Stomach smooth muscle (tissue), 2 donors: ENCODE results near the gene MORN1.
A peak's percentile ranks its signal among the peaks of the same experiment; 100 is the strongest.

Experiments used
- H3K27ac ChIP-seq: one replicate; pipeline ENCODE4 v1.7.0; 2013; ENCODE audit warnings: mild to moderate bottlenecking, low read length, inconsistent platforms
- H3K27me3 ChIP-seq, 2 donors: one replicate each; pipeline ENCODE4 v1.7.0; 2013; ENCODE audit warnings: low read length in 2 of 2; ENCODE audit not compliant: insufficient read depth in 2 of 2, control insufficient read depth in 1 of 2
- H3K36me3 ChIP-seq, 2 donors: one replicate each; pipeline ENCODE4 v1.7.0; 2013; ENCODE audit warnings: low read length in 2 of 2; ENCODE audit not compliant: control insufficient read depth in 2 of 2, insufficient read depth in 2 of 2
- H3K4me1 ChIP-seq: one replicate; pipeline ENCODE4 v1.7.0; 2013; ENCODE audit warnings: low read length; ENCODE audit not compliant: control insufficient read depth, insufficient read depth
- H3K4me3 ChIP-seq, 2 donors: one replicate each; pipeline ENCODE4 v1.7.0; 2013; ENCODE audit warnings: low read length in 2 of 2
- H3K9ac ChIP-seq, 2 donors: one replicate each; pipeline ENCODE4 v1.7.0; 2013; ENCODE audit warnings: low read length in 2 of 2, mild to moderate bottlenecking in 1 of 2
- H3K9me3 ChIP-seq, 2 donors: one replicate each; pipeline ENCODE4 v1.7.0; 2013; ENCODE audit warnings: low read length in 2 of 2; ENCODE audit not compliant: control insufficient read depth in 2 of 2
- donor health status: healthy.
- donor health status: Pancreatic carcinoma.

Gene MORN1

GRCh38 chr1:2290171-2290578, 101.2 kb downstream of the MORN1 start:
- Histone ChIP-seq H3K4me1 (peaks cover 65% of the 10 kb centered on the region), H3K4me3 (peak overlapping the region; percentile 56 to 70), H3K36me3 (no peaks in the 10 kb centered on the region), H3K9ac (peak overlapping the region in 1 of 2 donors; percentile 39), H3K9me3 (no peaks in the 10 kb centered on the region), H3K27ac (peak overlapping the region; percentile 67), H3K27me3 (no peaks in the 10 kb centered on the region)

DNA sequence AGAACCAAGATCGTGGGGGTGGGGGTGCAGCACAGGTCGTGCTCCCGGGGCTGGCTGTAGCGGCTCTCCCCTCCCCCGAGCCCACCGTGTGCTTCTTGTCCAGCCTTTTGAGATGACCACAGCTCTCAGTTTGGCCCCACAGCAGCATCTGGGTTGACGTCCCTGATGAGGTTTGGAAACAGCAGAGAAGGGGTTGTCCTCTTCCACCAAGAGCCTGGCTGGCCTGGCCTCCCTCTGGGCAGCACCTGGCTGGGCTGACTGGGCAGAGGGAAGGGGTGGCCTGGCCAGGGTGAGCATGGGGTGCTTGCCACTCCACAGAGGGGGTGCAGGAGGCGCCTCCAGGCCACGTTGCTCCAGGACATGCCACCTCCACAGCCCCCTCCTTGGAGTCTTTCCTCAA, 101.7 kb downstream of the MORN1 start:
- H3K27me3 ChIP-seq: no peaks in the 10 kb centered on the region
- H3K4me1 ChIP-seq: peaks cover 64% of the 10 kb centered on the region
- no peaks in the 10 kb centered on the region for H3K9me3 ChIP-seq
- H3K9ac ChIP-seq: no peak overlapping the region
- no peak overlapping the region for H3K4me3 ChIP-seq
- H3K36me3 ChIP-seq: no peaks in the 10 kb centered on the region
- peak overlapping the region; percentile 67 for H3K27ac ChIP-seq

DNA sequence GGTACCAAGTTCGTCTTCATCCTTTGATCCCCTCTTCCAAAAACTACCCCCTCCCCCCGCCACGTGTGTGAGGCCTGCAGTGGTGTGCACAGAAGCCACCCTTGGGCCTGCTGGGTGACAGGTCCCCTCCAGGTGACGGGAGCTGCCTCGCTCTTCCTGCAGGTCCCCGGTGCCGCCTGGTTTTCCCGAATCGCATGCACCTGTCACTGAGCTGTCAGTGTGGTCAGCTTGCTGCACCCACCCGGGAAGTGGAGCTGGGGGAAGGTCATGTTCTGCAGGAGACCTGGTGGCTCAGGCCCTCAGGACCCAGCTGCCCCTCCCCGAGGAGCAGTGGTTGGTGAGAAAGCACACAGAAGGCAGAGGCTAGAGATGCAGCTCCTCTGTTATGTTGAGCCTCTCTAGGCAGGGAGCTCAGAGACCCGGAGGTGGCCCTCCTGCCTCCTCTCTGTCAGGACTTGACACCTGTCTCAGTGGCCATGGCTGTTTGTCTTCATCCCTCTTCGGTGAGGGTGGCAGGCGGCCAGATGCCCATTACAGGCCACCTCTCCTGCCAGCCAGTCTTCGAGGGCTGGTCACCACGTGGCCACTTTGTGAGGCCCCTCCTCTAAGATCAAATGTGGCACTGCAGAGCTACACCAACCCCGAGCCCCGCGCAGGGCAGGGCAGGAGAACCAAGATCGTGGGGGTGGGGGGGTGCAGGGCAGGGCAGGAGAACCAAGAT, 102.4 kb downstream of the MORN1 start:
- Histone ChIP-seq H3K9ac (no peak overlapping the region), H3K9me3 (no peaks in the 10 kb centered on the region), H3K4me3 (no peak overlapping the region), H3K27me3 (no peaks in the 10 kb centered on the region), H3K4me1 (peaks cover 62% of the 10 kb centered on the region), H3K36me3 (no peaks in the 10 kb centered on the region), H3K27ac (no peak overlapping the region)

DNA sequence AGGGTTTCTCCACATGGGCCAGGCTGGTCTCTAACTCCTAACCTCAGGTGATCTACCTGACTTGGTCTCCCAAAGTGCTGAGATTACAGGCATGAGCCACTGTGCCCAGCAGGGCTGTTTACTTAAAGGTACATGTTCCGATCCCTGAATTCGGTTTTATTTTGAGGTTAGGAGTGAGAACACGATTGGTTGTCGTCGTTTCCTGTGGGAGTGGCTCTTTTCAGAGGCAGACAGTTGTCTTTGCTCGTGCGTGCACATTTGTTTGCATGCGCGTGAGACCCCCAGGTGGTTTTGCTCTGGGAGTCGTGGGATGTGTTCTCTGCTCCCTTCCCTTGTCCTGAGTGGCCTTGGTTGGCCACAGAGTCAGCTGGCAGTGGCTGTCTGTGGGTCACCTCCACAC, 103.0 kb downstream of the MORN1 start:
- no peaks in the 10 kb centered on the region for H3K9me3 ChIP-seq
- H3K36me3 ChIP-seq: no peaks in the 10 kb centered on the region
- no peak overlapping the region for H3K4me3 ChIP-seq
- no peak overlapping the region for H3K9ac ChIP-seq
- no peaks in the 10 kb centered on the region for H3K27me3 ChIP-seq
- peaks cover 59% of the 10 kb centered on the region for H3K4me1 ChIP-seq
- no peak overlapping the region for H3K27ac ChIP-seq

- H3K4me1 ChIP-seq: peaks cover 60% of the 10 kb centered on the region
- H3K27ac ChIP-seq: no peak overlapping the region
Measured at GRCh38 chr1:2287649-2288048, 103.7 kb downstream of the MORN1 start.

DNA sequence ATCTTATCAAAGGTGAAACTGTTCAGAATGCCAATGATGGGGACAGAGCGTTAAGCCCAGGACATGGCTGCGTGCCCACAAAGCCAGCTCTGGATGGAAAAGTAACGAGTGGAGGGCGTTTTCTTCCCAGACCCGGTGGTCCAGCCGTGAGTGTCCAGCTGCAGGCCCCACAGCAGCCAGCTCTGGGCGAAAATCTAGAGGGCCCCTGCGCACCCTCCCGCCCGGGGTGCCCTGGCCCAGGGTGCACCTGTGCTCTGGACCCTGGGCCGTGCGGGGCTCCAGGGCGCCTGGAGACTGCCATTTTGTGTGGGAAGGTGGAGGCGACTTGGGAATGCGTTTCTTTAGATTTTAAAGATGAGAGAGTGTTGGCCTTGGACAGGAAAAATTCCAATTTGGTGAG, 104.4 kb downstream of the MORN1 start:
- Histone ChIP-seq H3K27me3 (no peaks in the 10 kb centered on the region), H3K4me1 (peaks cover 53% of the 10 kb centered on the region), H3K36me3 (no peaks in the 10 kb centered on the region), H3K9me3 (no peaks in the 10 kb centered on the region), H3K4me3 (no peak overlapping the region), H3K27ac (no peak overlapping the region), H3K9ac (no peak overlapping the region)

More at GRCh38 chr1:2287649-2288048, 103.7 kb downstream of the MORN1 start:
- Histone ChIP-seq H3K36me3 (no peaks in the 10 kb centered on the region), H3K9me3 (no peaks in the 10 kb centered on the region), H3K27me3 (no peaks in the 10 kb centered on the region), H3K4me3 (no peak overlapping the region), H3K9ac (no peak overlapping the region)

- H3K36me3 ChIP-seq: no peaks in the 10 kb centered on the region
- no peak overlapping the region for H3K9ac ChIP-seq
- H3K9me3 ChIP-seq: no peaks in the 10 kb centered on the region
- H3K27ac ChIP-seq: no peak overlapping the region
- H3K27me3 ChIP-seq: no peaks in the 10 kb centered on the region
- peaks cover 36% of the 10 kb centered on the region for H3K4me1 ChIP-seq
- H3K4me3 ChIP-seq: no peak overlapping the region
Measured at GRCh38 chr1:2284932-2285331, 106.4 kb downstream of the MORN1 start.

DNA sequence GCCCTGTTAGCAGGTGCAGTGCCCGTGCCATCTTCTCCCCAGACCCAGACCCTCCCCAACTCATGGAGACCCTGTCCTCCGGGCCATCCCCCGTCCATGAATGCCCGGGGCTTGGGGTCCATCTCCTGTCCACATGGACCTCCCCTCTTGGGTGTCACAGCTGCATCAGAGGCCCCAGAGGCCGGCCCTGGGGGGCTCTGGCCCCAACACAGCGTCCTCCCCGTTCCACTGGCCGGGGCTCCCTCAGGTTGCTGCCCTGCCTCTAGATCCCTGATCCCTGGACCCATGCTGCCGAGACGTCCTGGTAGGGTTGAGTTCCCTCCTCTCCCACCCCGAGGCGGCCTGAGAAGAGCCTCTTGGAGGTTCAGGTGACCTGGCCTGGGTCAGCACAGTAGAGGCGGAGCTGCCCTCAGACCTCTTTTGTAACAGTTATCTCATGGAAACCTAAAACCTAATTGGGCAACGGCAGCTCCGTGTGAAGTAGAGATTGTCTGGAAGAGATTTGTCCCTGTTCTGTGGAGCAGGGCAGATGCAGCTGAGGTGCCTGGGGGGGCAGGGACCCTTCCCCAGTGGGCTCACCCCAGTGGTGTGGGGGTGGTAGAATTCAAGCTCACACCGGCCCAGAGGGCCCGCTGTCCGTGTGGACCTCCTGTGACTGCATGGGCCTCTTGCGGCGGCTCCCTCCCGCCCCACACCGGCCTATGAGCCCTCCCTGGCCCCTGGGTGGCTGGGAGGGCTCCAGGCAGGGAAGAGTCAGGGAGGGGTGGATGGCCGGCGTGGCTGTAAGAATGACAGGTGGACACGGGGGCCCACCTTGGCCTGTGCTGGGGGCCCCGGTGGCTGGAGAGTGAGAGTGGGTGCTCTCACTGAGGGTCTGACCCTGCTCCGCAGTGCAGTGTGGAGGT, 107.1 kb downstream of the MORN1 start:
- Histone ChIP-seq H3K9ac (no peak overlapping the region), H3K27ac (peak overlapping the region; percentile 11), H3K36me3 (no peaks in the 10 kb centered on the region), H3K27me3 (no peaks in the 10 kb centered on the region), H3K9me3 (no peaks in the 10 kb centered on the region), H3K4me1 (peaks cover 37% of the 10 kb centered on the region), H3K4me3 (no peak overlapping the region)

- H3K9ac ChIP-seq: no peak overlapping the region
- no peaks in the 10 kb centered on the region for H3K36me3 ChIP-seq
- H3K4me1 ChIP-seq: peaks cover 37% of the 10 kb centered on the region
- H3K4me3 ChIP-seq: no peak overlapping the region
- H3K27me3 ChIP-seq: no peaks in the 10 kb centered on the region
- peak overlapping the region; percentile 11 for H3K27ac ChIP-seq
- H3K9me3 ChIP-seq: no peaks in the 10 kb centered on the region
Measured at GRCh38 chr1:2283371-2283990, 107.9 kb downstream of the MORN1 start.

DNA sequence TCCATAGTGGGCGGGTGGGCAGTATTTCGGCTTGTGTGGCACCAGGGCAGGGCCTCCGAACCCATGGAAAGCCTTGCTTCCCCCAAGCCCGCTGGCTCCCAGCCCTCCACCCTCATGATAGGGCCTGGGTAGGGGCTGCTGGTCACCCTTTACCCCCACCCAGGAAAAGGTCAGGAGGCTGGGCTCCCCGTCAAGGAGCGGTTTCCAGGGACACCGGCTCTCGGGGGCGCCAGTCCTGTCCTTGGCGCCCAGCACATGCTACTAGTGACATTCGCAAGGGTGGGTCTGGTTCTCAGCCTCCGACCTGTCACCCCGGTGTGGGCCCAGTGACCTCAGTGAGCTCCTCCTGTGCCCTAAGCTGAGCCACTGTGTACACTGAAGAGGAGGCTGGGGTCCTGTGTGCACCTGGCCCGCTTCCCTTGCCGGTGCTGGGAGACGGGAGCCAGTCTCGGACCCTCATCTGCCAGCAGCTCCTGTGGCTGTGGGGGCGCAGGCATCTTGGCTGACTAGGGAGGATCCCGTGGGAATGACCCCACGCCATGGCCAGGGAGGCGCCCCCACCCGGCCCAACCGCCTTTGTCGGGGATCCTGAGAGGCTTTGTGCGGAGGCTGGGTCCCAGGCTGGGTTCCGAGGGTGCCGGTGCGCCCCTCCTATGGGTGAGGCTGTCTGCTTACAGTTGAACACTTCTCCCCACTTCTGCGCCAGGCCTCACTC, 108.6 kb downstream of the MORN1 start:
- H3K27me3 ChIP-seq: no peaks in the 10 kb centered on the region
- H3K9me3 ChIP-seq: no peaks in the 10 kb centered on the region
- H3K27ac ChIP-seq: no peak overlapping the region
- H3K36me3 ChIP-seq: peaks cover 0 to 1% of the 10 kb centered on the region in 2 donors
- no peak overlapping the region for H3K4me3 ChIP-seq
- H3K9ac ChIP-seq: no peak overlapping the region
- H3K4me1 ChIP-seq: peaks cover 42% of the 10 kb centered on the region
